ENCODE results near the gene TIAM2.
A peak's percentile ranks its signal among the peaks of the same experiment; 100 is the strongest.
"Not testable (repeated sequence)": the region's sequence is repeated elsewhere in the genome, so short reads cannot be mapped to it uniquely, and the experiment has no call there.

TIAM2 gene

GRCh38 chr6:155196911-155197310, 201.8 kb downstream of the TIAM2 start:
- Histone ChIP-seq H3K9ac (ENCODE audit: low read depth, low read length) (no peak overlapping the region), H3K36me3 (ENCODE audit: insufficient read depth, low read length) (no peaks in the 10 kb centered on the region), H3K4me3 (ENCODE audit: low read length) (no peak overlapping the region), H3K27me3 (ENCODE audit: control insufficient read depth, insufficient read depth, low read length) (no peaks in the 10 kb centered on the region), H3K9me3 (replicated peaks; ENCODE audit: low read length) (no peaks in the 10 kb centered on the region), H3K4me1 (ENCODE audit: control insufficient read depth, insufficient read depth, low read length) (peaks cover 16% of the 10 kb centered on the region), H3K4me2 (ENCODE audit: low read length) (no peak overlapping the region)

GRCh38 chr6:155197932-155198331, 202.8 kb downstream of the TIAM2 start:
- H3K27me3 ChIP-seq (ENCODE audit: control insufficient read depth, insufficient read depth, low read length): no peaks in the 10 kb centered on the region

GRCh38 chr6:155200012-155200411, 204.9 kb downstream of the TIAM2 start:
- Histone ChIP-seq H3K27me3 (ENCODE audit: control insufficient read depth, insufficient read depth, low read length) (no peaks in the 10 kb centered on the region), H3K4me2 (ENCODE audit: low read length) (no peak overlapping the region), H3K36me3 (ENCODE audit: insufficient read depth, low read length) (no peaks in the 10 kb centered on the region), H3K9ac (ENCODE audit: low read depth, low read length) (no peak overlapping the region), H3K4me1 (ENCODE audit: control insufficient read depth, insufficient read depth, low read length) (peaks cover 14% of the 10 kb centered on the region), H3K4me3 (ENCODE audit: low read length) (no peak overlapping the region), H3K9me3 (replicated peaks; ENCODE audit: low read length) (no peaks in the 10 kb centered on the region)

More at GRCh38 chr6:155197932-155198331, 202.8 kb downstream of the TIAM2 start:
- Histone ChIP-seq H3K9me3 (replicated peaks; ENCODE audit: low read length) (no peaks in the 10 kb centered on the region), H3K4me2 (ENCODE audit: low read length) (no peak overlapping the region), H3K4me3 (ENCODE audit: low read length) (no peak overlapping the region), H3K36me3 (ENCODE audit: insufficient read depth, low read length) (no peaks in the 10 kb centered on the region), H3K4me1 (ENCODE audit: control insufficient read depth, insufficient read depth, low read length) (peaks cover 21% of the 10 kb centered on the region), H3K9ac (ENCODE audit: low read depth, low read length) (no peak overlapping the region)

- Histone ChIP-seq H3K36me3 (ENCODE audit: insufficient read depth, low read length) (no peaks in the 10 kb centered on the region), H3K27me3 (ENCODE audit: control insufficient read depth, insufficient read depth, low read length) (no peaks in the 10 kb centered on the region), H3K4me1 (ENCODE audit: control insufficient read depth, insufficient read depth, low read length) (peaks cover 14% of the 10 kb centered on the region), H3K9ac (ENCODE audit: low read depth, low read length) (peak overlapping the region; percentile 45), H3K4me3 (ENCODE audit: low read length) (peak overlapping the region; percentile 34), H3K4me2 (ENCODE audit: low read length) (peak overlapping the region; percentile 73), H3K9me3 (replicated peaks; ENCODE audit: low read length) (no peaks in the 10 kb centered on the region)
Observed at GRCh38 chr6:155201461-155202226, 206.5 kb downstream of the TIAM2 start.

GRCh38 chr6:155207223-155207622, 212.1 kb downstream of the TIAM2 start:
- no peak overlapping the region for H3K9ac ChIP-seq (ENCODE audit: low read depth, low read length)
- no peaks in the 10 kb centered on the region for H3K27me3 ChIP-seq (ENCODE audit: control insufficient read depth, insufficient read depth, low read length)
- peaks cover 2% of the 10 kb centered on the region for H3K4me1 ChIP-seq (ENCODE audit: control insufficient read depth, insufficient read depth, low read length)
- no peak overlapping the region for H3K4me2 ChIP-seq (ENCODE audit: low read length)
- H3K4me3 ChIP-seq (ENCODE audit: low read length): no peak overlapping the region
- H3K36me3 ChIP-seq (ENCODE audit: insufficient read depth, low read length): peaks cover 4% of the 10 kb centered on the region
- no peaks in the 10 kb centered on the region for H3K9me3 ChIP-seq (replicated peaks; ENCODE audit: low read length)

- Histone ChIP-seq H3K36me3 (ENCODE audit: insufficient read depth, low read length) (peaks cover 4% of the 10 kb centered on the region), H3K9me3 (replicated peaks; ENCODE audit: low read length) (no peaks in the 10 kb centered on the region), H3K27me3 (ENCODE audit: control insufficient read depth, insufficient read depth, low read length) (no peaks in the 10 kb centered on the region), H3K4me2 (ENCODE audit: low read length) (no peak overlapping the region), H3K4me3 (ENCODE audit: low read length) (no peak overlapping the region), H3K4me1 (ENCODE audit: control insufficient read depth, insufficient read depth, low read length) (peaks cover 19% of the 10 kb centered on the region), H3K9ac (ENCODE audit: low read depth, low read length) (no peak overlapping the region)
Observed at GRCh38 chr6:155212106-155212505, 217.0 kb downstream of the TIAM2 start.

GRCh38 chr6:155212616-155213380, 217.7 kb downstream of the TIAM2 start:
- Histone ChIP-seq H3K9me3 (replicated peaks; ENCODE audit: low read length) (no peaks in the 10 kb centered on the region), H3K4me2 (ENCODE audit: low read length) (no peak overlapping the region), H3K4me1 (ENCODE audit: control insufficient read depth, insufficient read depth, low read length) (peaks cover 19% of the 10 kb centered on the region), H3K27me3 (ENCODE audit: control insufficient read depth, insufficient read depth, low read length) (no peaks in the 10 kb centered on the region), H3K36me3 (ENCODE audit: insufficient read depth, low read length) (peaks cover 4% of the 10 kb centered on the region), H3K9ac (ENCODE audit: low read depth, low read length) (no peak overlapping the region), H3K4me3 (ENCODE audit: low read length) (no peak overlapping the region)

- Histone ChIP-seq H3K4me1 (ENCODE audit: control insufficient read depth, insufficient read depth, low read length) (peaks cover 19% of the 10 kb centered on the region), H3K9ac (ENCODE audit: low read depth, low read length) (no peak overlapping the region)
Observed at GRCh38 chr6:155213611-155214372, 218.7 kb downstream of the TIAM2 start.

GRCh38 chr6:155215906-155216305, 220.8 kb downstream of the TIAM2 start:
- H3K27me3 ChIP-seq (ENCODE audit: control insufficient read depth, insufficient read depth, low read length): no peaks in the 10 kb centered on the region
- peaks cover 4% of the 10 kb centered on the region for H3K36me3 ChIP-seq (ENCODE audit: insufficient read depth, low read length)
- peaks cover 33% of the 10 kb centered on the region for H3K4me1 ChIP-seq (ENCODE audit: control insufficient read depth, insufficient read depth, low read length)
- H3K4me2 ChIP-seq (ENCODE audit: low read length): no peak overlapping the region
- H3K9me3 ChIP-seq (replicated peaks; ENCODE audit: low read length): no peaks in the 10 kb centered on the region
- no peak overlapping the region for H3K9ac ChIP-seq (ENCODE audit: low read depth, low read length)
- no peak overlapping the region for H3K4me3 ChIP-seq (ENCODE audit: low read length)

More at GRCh38 chr6:155213611-155214372, 218.7 kb downstream of the TIAM2 start:
- Histone ChIP-seq H3K4me2 (ENCODE audit: low read length) (no peak overlapping the region), H3K27me3 (ENCODE audit: control insufficient read depth, insufficient read depth, low read length) (no peaks in the 10 kb centered on the region), H3K36me3 (ENCODE audit: insufficient read depth, low read length) (peaks cover 4% of the 10 kb centered on the region), H3K4me3 (ENCODE audit: low read length) (no peak overlapping the region), H3K9me3 (replicated peaks; ENCODE audit: low read length) (no peaks in the 10 kb centered on the region)

GRCh38 chr6:155216312-155217046, 221.4 kb downstream of the TIAM2 start:
- H3K4me3 ChIP-seq (ENCODE audit: low read length): no peak overlapping the region
- no peaks in the 10 kb centered on the region for H3K9me3 ChIP-seq (replicated peaks; ENCODE audit: low read length)

GRCh38 chr6:155218711-155219110, 223.6 kb downstream of the TIAM2 start:
- H3K4me2 ChIP-seq (ENCODE audit: low read length); H3K9ac ChIP-seq (ENCODE audit: low read depth, low read length); H3K9me3 ChIP-seq (replicated peaks; ENCODE audit: low read length); H3K36me3 ChIP-seq (ENCODE audit: insufficient read depth, low read length); H3K4me3 ChIP-seq (ENCODE audit: low read length); H3K27me3 ChIP-seq (ENCODE audit: control insufficient read depth, insufficient read depth, low read length): not testable (repeated sequence)
- H3K4me1 ChIP-seq (ENCODE audit: control insufficient read depth, insufficient read depth, low read length): peaks cover 22% of the 10 kb centered on the region

More at GRCh38 chr6:155216312-155217046, 221.4 kb downstream of the TIAM2 start:
- Histone ChIP-seq H3K9ac (ENCODE audit: low read depth, low read length) (no peak overlapping the region), H3K4me2 (ENCODE audit: low read length) (no peak overlapping the region), H3K4me1 (ENCODE audit: control insufficient read depth, insufficient read depth, low read length) (peaks cover 33% of the 10 kb centered on the region), H3K27me3 (ENCODE audit: control insufficient read depth, insufficient read depth, low read length) (no peaks in the 10 kb centered on the region), H3K36me3 (ENCODE audit: insufficient read depth, low read length) (peaks cover 4% of the 10 kb centered on the region)
